ENCODE measurements around the gene G6PC2.

G6PC2 gene

DNA sequence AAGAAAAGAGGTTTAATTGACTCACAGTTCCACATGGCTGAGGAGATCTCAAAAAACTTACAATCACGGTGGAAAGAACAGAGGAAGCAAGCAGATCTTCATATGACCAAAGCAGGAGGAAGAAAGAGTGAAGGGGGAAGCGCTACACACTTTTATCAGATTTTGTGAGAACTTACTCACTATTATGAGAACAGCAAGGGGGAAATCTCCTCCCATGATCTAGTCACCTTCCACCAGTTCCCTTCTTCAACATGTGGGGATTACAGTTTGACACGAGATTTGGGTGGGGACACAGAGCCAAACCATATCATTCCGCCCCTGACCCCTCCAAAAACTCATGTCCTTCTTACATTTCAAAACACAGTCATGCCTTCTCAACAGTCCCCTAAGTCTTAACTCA is 54.2 kb downstream of the G6PC2 start:
- H3K4me1 ChIP-seq (ENCODE audit: control insufficient read depth, insufficient read depth, low read length) = no peaks in the 10 kb centered on the region
- ChIA-PET POLR2A (no interaction called here), CTCF (interaction anchor here (0.7 kb wide), 1 partner anchor 31 kb away, joined by 3 read pairs; no protein-coding TSS in a partner anchor)
- H3K4me3 ChIP-seq (ENCODE audit: low read depth, low read length) = no peak overlapping the region
- TF ChIP-seq ZNF292 (tag by site-specific recombination; IDR thresholded peaks at IDR 0.05; ENCODE audit: borderline replicate concordance, low read depth) = no peak
- TF ChIP-seq, protein P1, sequence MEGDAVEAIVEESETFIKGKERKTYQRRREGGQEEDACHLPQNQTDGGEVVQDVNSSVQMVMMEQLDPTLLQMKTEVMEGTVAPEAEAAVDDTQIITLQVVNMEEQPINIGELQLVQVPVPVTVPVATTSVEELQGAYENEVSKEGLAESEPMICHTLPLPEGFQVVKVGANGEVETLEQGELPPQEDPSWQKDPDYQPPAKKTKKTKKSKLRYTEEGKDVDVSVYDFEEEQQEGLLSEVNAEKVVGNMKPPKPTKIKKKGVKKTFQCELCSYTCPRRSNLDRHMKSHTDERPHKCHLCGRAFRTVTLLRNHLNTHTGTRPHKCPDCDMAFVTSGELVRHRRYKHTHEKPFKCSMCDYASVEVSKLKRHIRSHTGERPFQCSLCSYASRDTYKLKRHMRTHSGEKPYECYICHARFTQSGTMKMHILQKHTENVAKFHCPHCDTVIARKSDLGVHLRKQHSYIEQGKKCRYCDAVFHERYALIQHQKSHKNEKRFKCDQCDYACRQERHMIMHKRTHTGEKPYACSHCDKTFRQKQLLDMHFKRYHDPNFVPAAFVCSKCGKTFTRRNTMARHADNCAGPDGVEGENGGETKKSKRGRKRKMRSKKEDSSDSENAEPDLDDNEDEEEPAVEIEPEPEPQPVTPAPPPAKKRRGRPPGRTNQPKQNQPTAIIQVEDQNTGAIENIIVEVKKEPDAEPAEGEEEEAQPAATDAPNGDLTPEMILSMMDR (tag by site-specific recombination; IDR thresholded peaks at IDR 0.05) = no peak
- no peak for TF ChIP-seq ZNF76 (tag by site-specific recombination; IDR thresholded peaks at IDR 0.05; ENCODE audit: borderline replicate concordance, low read depth)
- TF ChIP-seq ZBTB8A (tag by site-specific recombination; IDR thresholded peaks at IDR 0.05) = no peak
- no peak for TF ChIP-seq ZNF311 (tag by site-specific recombination; IDR thresholded peaks at IDR 0.05; ENCODE audit: borderline replicate concordance)
- no peak for TF ChIP-seq ZNF768 (tag by site-specific recombination; IDR thresholded peaks at IDR 0.05)
- TF ChIP-seq, protein P2, sequence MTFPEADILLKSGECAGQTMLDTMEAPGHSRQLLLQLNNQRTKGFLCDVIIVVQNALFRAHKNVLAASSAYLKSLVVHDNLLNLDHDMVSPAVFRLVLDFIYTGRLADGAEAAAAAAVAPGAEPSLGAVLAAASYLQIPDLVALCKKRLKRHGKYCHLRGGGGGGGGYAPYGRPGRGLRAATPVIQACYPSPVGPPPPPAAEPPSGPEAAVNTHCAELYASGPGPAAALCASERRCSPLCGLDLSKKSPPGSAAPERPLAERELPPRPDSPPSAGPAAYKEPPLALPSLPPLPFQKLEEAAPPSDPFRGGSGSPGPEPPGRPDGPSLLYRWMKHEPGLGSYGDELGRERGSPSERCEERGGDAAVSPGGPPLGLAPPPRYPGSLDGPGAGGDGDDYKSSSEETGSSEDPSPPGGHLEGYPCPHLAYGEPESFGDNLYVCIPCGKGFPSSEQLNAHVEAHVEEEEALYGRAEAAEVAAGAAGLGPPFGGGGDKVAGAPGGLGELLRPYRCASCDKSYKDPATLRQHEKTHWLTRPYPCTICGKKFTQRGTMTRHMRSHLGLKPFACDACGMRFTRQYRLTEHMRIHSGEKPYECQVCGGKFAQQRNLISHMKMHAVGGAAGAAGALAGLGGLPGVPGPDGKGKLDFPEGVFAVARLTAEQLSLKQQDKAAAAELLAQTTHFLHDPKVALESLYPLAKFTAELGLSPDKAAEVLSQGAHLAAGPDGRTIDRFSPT (tag by site-specific recombination; IDR thresholded peaks at IDR 0.05) = no peak
- TF ChIP-seq, protein P3, sequence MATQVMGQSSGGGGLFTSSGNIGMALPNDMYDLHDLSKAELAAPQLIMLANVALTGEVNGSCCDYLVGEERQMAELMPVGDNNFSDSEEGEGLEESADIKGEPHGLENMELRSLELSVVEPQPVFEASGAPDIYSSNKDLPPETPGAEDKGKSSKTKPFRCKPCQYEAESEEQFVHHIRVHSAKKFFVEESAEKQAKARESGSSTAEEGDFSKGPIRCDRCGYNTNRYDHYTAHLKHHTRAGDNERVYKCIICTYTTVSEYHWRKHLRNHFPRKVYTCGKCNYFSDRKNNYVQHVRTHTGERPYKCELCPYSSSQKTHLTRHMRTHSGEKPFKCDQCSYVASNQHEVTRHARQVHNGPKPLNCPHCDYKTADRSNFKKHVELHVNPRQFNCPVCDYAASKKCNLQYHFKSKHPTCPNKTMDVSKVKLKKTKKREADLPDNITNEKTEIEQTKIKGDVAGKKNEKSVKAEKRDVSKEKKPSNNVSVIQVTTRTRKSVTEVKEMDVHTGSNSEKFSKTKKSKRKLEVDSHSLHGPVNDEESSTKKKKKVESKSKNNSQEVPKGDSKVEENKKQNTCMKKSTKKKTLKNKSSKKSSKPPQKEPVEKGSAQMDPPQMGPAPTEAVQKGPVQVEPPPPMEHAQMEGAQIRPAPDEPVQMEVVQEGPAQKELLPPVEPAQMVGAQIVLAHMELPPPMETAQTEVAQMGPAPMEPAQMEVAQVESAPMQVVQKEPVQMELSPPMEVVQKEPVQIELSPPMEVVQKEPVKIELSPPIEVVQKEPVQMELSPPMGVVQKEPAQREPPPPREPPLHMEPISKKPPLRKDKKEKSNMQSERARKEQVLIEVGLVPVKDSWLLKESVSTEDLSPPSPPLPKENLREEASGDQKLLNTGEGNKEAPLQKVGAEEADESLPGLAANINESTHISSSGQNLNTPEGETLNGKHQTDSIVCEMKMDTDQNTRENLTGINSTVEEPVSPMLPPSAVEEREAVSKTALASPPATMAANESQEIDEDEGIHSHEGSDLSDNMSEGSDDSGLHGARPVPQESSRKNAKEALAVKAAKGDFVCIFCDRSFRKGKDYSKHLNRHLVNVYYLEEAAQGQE (tag by site-specific recombination; IDR thresholded peaks at IDR 0.05) = no peak
- TF ChIP-seq BCL11A (tag by site-specific recombination; IDR thresholded peaks at IDR 0.05; ENCODE audit: low read depth) = no peak
- TF ChIP-seq SCRT2 (tag by site-specific recombination; IDR thresholded peaks at IDR 0.05) = no peak
- TF ChIP-seq ZNF394 (tag by site-specific recombination; IDR thresholded peaks at IDR 0.05; ENCODE audit: borderline replicate concordance) = no peak
- TF ChIP-seq ZNF391 (tag by site-specific recombination; IDR thresholded peaks at IDR 0.05; ENCODE audit: borderline replicate concordance, low read depth) = no peak
- TF ChIP-seq ZSCAN30 (tag by site-specific recombination; IDR thresholded peaks at IDR 0.05) = no peak
- TF ChIP-seq ZFP3 (tag by site-specific recombination; IDR thresholded peaks at IDR 0.05; ENCODE audit: low read depth) = no peak
- TF ChIP-seq ZNF341 (tag by site-specific recombination; IDR thresholded peaks at IDR 0.05; ENCODE audit: low read depth) = no peak
- TF ChIP-seq, protein P4, sequence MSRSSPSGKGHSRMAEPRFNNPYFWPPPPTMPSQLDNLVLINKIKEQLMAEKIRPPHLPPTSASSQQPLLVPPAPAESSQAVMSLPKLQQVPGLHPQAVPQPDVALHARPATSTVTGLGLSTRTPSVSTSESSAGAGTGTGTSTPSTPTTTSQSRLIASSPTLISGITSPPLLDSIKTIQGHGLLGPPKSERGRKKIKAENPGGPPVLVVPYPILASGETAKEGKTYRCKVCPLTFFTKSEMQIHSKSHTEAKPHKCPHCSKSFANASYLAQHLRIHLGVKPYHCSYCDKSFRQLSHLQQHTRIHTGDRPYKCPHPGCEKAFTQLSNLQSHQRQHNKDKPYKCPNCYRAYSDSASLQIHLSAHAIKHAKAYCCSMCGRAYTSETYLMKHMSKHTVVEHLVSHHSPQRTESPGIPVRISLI (tag by site-specific recombination; IDR thresholded peaks at IDR 0.05) = no peak
- no peak for TF ChIP-seq ZNF138 (tag by site-specific recombination; IDR thresholded peaks at IDR 0.05; ENCODE audit: borderline replicate concordance)
- no peak for TF ChIP-seq HOXC10 (CRISPR knock-in tag; IDR thresholded peaks at IDR 0.05)
- TF ChIP-seq ZNF544 (tag by site-specific recombination; IDR thresholded peaks at IDR 0.05) = no peak
- H3K27ac ChIP-seq (ENCODE audit: extremely low read depth, low read depth, low read length) = no peak overlapping the region
- no peaks in the 10 kb centered on the region for H3K9me3 ChIP-seq (ENCODE audit: control insufficient read depth, insufficient read depth, low read depth, low read length)
- no peaks in the 10 kb centered on the region for H3K36me3 ChIP-seq (ENCODE audit: control insufficient read depth in 2 of 2, insufficient read depth in 1 of 2, low read length in 2 of 2)

All from HEK293 (cell line).